Endometrium (tissue), 2 donors: Measurements from ENCODE around the gene RUBCNL.

Experiments used
- FAIRE-seq: peaks from 2 replicates; lab custom pipeline; 2012; peaks lifted over from hg19 to GRCh38; lab: Jason Lieb, UNC
- donor health status: control.
- donor health status: control.

Gene RUBCNL

GRCh38 chr13:46304546-46304945, 82.5 kb downstream of the RUBCNL start:
- FAIRE-seq: no peak

- FAIRE-seq: no peak
Measured at GRCh38 chr13:46303742-46304385, 83.2 kb downstream of the RUBCNL start.

DNA sequence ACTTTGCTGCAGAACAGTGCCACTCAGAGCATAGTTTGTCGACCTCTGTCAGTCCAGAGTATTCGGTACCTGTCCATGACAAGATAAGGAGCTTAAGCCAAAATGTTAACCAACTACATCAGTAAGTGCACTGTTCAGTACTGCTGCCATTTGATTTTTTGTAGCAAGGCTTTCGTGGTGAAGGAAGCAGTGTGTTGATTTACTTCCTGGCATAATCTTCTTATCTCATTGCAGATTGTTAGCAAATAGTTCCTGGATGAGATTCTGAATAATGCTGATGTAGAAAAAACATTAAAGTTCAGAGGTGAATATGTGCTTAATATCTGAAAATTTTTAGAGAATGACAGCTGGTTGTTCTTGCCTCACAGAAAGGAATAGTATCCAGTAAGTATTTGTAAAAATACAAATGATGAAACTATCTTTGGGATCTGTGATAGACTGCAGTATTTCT, 89.7 kb downstream of the RUBCNL start:
- no peak for FAIRE-seq

GRCh38 chr13:46296921-46297320, 90.1 kb downstream of the RUBCNL start:
- no peak for FAIRE-seq

GRCh38 chr13:46296115-46296822, 90.8 kb downstream of the RUBCNL start:
- FAIRE-seq: no peak

- FAIRE-seq: no peak
Measured at GRCh38 chr13:46295491-46296114, 91.4 kb downstream of the RUBCNL start.

GRCh38 chr13:46293436-46293835, 93.6 kb downstream of the RUBCNL start:
- no peak for FAIRE-seq
